Measurements from ENCODE around the gene LTA.

The LTA gene

GRCh38 chr6:31557443-31558317 is 14.4 kb upstream of the LTA start:
- Histone ChIP-seq H3K27ac (replicated peaks) (peak overlapping the region; percentile 92), H3K27me3 (ENCODE audit: insufficient read depth, poor library complexity, severe bottlenecking) (no peaks in the 10 kb centered on the region), H3K4me3 (replicated peaks; ENCODE audit: insufficient read depth, low read length) (peak overlapping the region; percentile 8)
- peak; percentile 51 to 59 for DNase-seq (ENCODE audit: low read depth in 1 of 2, low spot score in 1 of 2)
- TF ChIP-seq POLR2AphosphoS5 (IDR thresholded peaks at IDR 0.05; ENCODE audit: low read depth) (no peak), SPI1 (IDR thresholded peaks at IDR 0.05; ENCODE audit: borderline replicate concordance, low read depth) (no peak)

- Histone ChIP-seq H3K27ac (replicated peaks) (peak overlapping the region; percentile 92), H3K27me3 (ENCODE audit: insufficient read depth, poor library complexity, severe bottlenecking) (no peaks in the 10 kb centered on the region), H3K4me3 (replicated peaks; ENCODE audit: insufficient read depth, low read length) (peak overlapping the region; percentile 0; the same call in 1 of the 2 replicates)
- DNase-seq (ENCODE audit: low read depth in 1 of 2, low spot score in 1 of 2), result no peak
- no peak for TF ChIP-seq REST (IDR thresholded peaks at IDR 0.05; ENCODE audit: insufficient replicate concordance, low read depth)
- TF ChIP-seq SPI1 (IDR thresholded peaks at IDR 0.05; ENCODE audit: borderline replicate concordance, low read depth), result no peak
- TF ChIP-seq GABPA (IDR thresholded peaks at IDR 0.05; ENCODE audit: low read depth), result no peak
- TF ChIP-seq CTCF (IDR thresholded peaks at IDR 0.05; ENCODE audit: insufficient read depth, low read length), result no peak
- TF ChIP-seq POLR2AphosphoS5 (IDR thresholded peaks at IDR 0.05; ENCODE audit: low read depth), result no peak
Measured at GRCh38 chr6:31558318-31558625, 13.8 kb upstream of the LTA start.

GRCh38 chr6:31558631-31559500 is 13.2 kb upstream of the LTA start:
- Histone ChIP-seq H3K27me3 (ENCODE audit: insufficient read depth, poor library complexity, severe bottlenecking) (no peaks in the 10 kb centered on the region), H3K27ac (replicated peaks) (peak overlapping the region; percentile 92), H3K4me3 (replicated peaks; ENCODE audit: insufficient read depth, low read length) (peak overlapping the region; percentile 17)
- DNase-seq (ENCODE audit: low read depth in 1 of 2, low spot score in 1 of 2), result peak; percentile 98 to 99
- TF ChIP-seq SPI1 (IDR thresholded peaks at IDR 0.05; ENCODE audit: borderline replicate concordance, low read depth), result peak; percentile 65; the same call in 1 of the 2 replicates
- TF ChIP-seq CTCF (IDR thresholded peaks at IDR 0.05; ENCODE audit: insufficient read depth, low read length), result no peak
- TF ChIP-seq POLR2AphosphoS5 (IDR thresholded peaks at IDR 0.05; ENCODE audit: low read depth), result peak; percentile 96

GRCh38 chr6:31559606-31559957 is 12.5 kb upstream of the LTA start:
- DNase-seq (ENCODE audit: low read depth in 1 of 2, low spot score in 1 of 2), result no peak
- Histone ChIP-seq H3K4me3 (replicated peaks; ENCODE audit: insufficient read depth, low read length) (peak overlapping the region; percentile 17), H3K27me3 (ENCODE audit: insufficient read depth, poor library complexity, severe bottlenecking) (no peaks in the 10 kb centered on the region), H3K27ac (replicated peaks) (peak overlapping the region; percentile 92)
- no peak for TF ChIP-seq SPI1 (IDR thresholded peaks at IDR 0.05; ENCODE audit: borderline replicate concordance, low read depth)
- no peak for TF ChIP-seq POLR2AphosphoS5 (IDR thresholded peaks at IDR 0.05; ENCODE audit: low read depth)
- TF ChIP-seq REST (IDR thresholded peaks at IDR 0.05; ENCODE audit: insufficient replicate concordance, low read depth), result no peak
- no peak for TF ChIP-seq CTCF (IDR thresholded peaks at IDR 0.05; ENCODE audit: insufficient read depth, low read length)
- TF ChIP-seq GABPA (IDR thresholded peaks at IDR 0.05; ENCODE audit: low read depth), result no peak

All from HL-60 (cell line).